HEK293 (cell line): ENCODE measurements around the gene CD69.

Source experiments
- CTCF ChIA-PET: fragments of 350-600 bp; formaldehyde crosslinking; extraction: SDS; loops from one replicate; lab custom pipeline; 2021; ENCODE audit warnings: antibody characterized with exemption; lab: Yijun Ruan, JAX
- POLR2A ChIA-PET: fragments of 300-600 bp; formaldehyde crosslinking; extraction: SDS; loops from one replicate; lab custom pipeline; 2020; ENCODE audit warnings: antibody characterized with exemption, inconsistent platforms; lab: Yijun Ruan, JAX
- H3K27ac ChIP-seq: fragments of 200-500 bp; sonication (Bioruptor generic); 2 replicates; pipeline ENCODE4 v1.5.1; 2014; ENCODE audit warnings: low read depth, low read length, control low read depth, inconsistent platforms; ENCODE audit errors: extremely low read depth
- H3K36me3 ChIP-seq, 2 experiments: fragments of 200-500 bp in 1 of 2; sonication (Bioruptor generic) in 1 of 2; 1 replicate in 1 of 2; 2 replicates in 1 of 2; pipeline ENCODE4 v1.5.1; 2014 to 2017; ENCODE audit warnings: inconsistent platforms in 2 of 2, low read length in 2 of 2; ENCODE audit not compliant: control insufficient read depth in 2 of 2, insufficient read depth in 1 of 2
- H3K4me1 ChIP-seq: fragments of 200-500 bp; sonication (Bioruptor generic); 2 replicates; pipeline ENCODE4 v1.5.1; 2014; ENCODE audit warnings: mild to moderate bottlenecking, low read length, inconsistent platforms; ENCODE audit not compliant: control insufficient read depth, insufficient read depth
- H3K4me3 ChIP-seq: 2 replicates; pipeline ENCODE4 v1.5.1; 2011; ENCODE audit warnings: low read depth, mild to moderate bottlenecking, control low read depth, low read length, moderate library complexity
- H3K9me3 ChIP-seq: fragments of 200-500 bp; sonication (Bioruptor generic); 2 replicates; pipeline ENCODE4 v1.5.1; 2014; ENCODE audit warnings: low read depth, low read length, inconsistent platforms; ENCODE audit not compliant: control insufficient read depth, insufficient read depth
- BCL11A ChIP-seq: fragments of 450-650 bp; formaldehyde crosslinking; IDR thresholded peaks from 2 replicates; pipeline ENCODE4 v1.5.1; 2016; ENCODE audit warnings: low read depth, missing biosample characterization, missing genetic modification characterization
- CTCF ChIP-seq: fragments of 450-650 bp; formaldehyde crosslinking; IDR thresholded peaks from 2 replicates; pipeline ENCODE4 v1.5.1; 2016; ENCODE audit warnings: missing biosample characterization, missing genetic modification characterization
- GLI2 ChIP-seq: fragments of 450-650 bp; formaldehyde crosslinking; IDR thresholded peaks from 2 replicates; pipeline ENCODE4; 2017; ENCODE audit warnings: missing biosample characterization, missing genetic modification characterization, low read depth, borderline replicate concordance
- KLF7 ChIP-seq: fragments of 450-650 bp; formaldehyde crosslinking; IDR thresholded peaks from 2 replicates; pipeline ENCODE4 v1.5.1; 2016; ENCODE audit warnings: missing biosample characterization, missing genetic modification characterization, borderline replicate concordance
- MZF1 ChIP-seq: fragments of 450-650 bp; formaldehyde crosslinking; IDR thresholded peaks from 2 replicates; pipeline ENCODE4 v1.5.1; 2017; ENCODE audit warnings: missing biosample characterization, missing genetic modification characterization, borderline replicate concordance
- RBAK ChIP-seq: fragments of 450-650 bp; formaldehyde crosslinking; IDR thresholded peaks from 2 replicates; pipeline ENCODE4 v1.5.1; 2016; ENCODE audit warnings: missing biosample characterization, missing genetic modification characterization
- REST ChIP-seq: fragments of 450-650 bp; formaldehyde crosslinking; IDR thresholded peaks from 2 replicates; pipeline ENCODE4 v1.5.1; 2016; ENCODE audit warnings: missing biosample characterization, missing genetic modification characterization
- WT1 ChIP-seq: fragments of 450-650 bp; formaldehyde crosslinking; IDR thresholded peaks from 2 replicates; pipeline ENCODE4 v1.5.1; 2016; ENCODE audit warnings: missing biosample characterization, missing genetic modification characterization
- ZNF202 ChIP-seq: fragments of 450-650 bp; formaldehyde crosslinking; IDR thresholded peaks from 2 replicates; pipeline ENCODE4 v1.5.1; 2016; ENCODE audit warnings: missing biosample characterization, missing genetic modification characterization, borderline replicate concordance
- ZNF266 ChIP-seq: fragments of 450-650 bp; formaldehyde crosslinking; IDR thresholded peaks from 2 replicates; pipeline ENCODE4 v1.5.1; 2016; ENCODE audit warnings: missing biosample characterization, missing genetic modification characterization, low read depth
- ZNF274 ChIP-seq, 2 experiments: fragments of 200-500 bp in 1 of 2; fragments of 450-650 bp in 1 of 2; sonication (Bioruptor generic) in 1 of 2; formaldehyde crosslinking in 1 of 2; IDR thresholded peaks; 2 replicates each; pipeline versions ENCODE4 v1.5.1 to v1.6.1; 2014 to 2016; ENCODE audit warnings: borderline replicate concordance in 1 of 2, inconsistent platforms in 1 of 2, low read length in 1 of 2, missing biosample characterization in 1 of 2, missing genetic modification characterization in 1 of 2
- ZNF302 ChIP-seq: fragments of 450-650 bp; formaldehyde crosslinking; IDR thresholded peaks from 2 replicates; pipeline ENCODE4 v1.5.1; 2016; ENCODE audit warnings: missing biosample characterization, missing genetic modification characterization, low read depth
- ZNF335 ChIP-seq: fragments of 450-650 bp; formaldehyde crosslinking; conservative IDR thresholded peaks from 2 replicates; pipeline ENCODE4 v1.5.1; 2016; ENCODE audit warnings: missing biosample characterization, missing genetic modification characterization
- ZNF391 ChIP-seq: fragments of 450-650 bp; formaldehyde crosslinking; IDR thresholded peaks from 2 replicates; pipeline ENCODE4 v1.5.1; 2016; ENCODE audit warnings: low read depth, missing biosample characterization, missing genetic modification characterization, borderline replicate concordance
- ZNF404 ChIP-seq: fragments of 450-650 bp; formaldehyde crosslinking; IDR thresholded peaks from 2 replicates; pipeline ENCODE4 v1.5.1; 2017; ENCODE audit warnings: missing biosample characterization, missing genetic modification characterization
- ZNF626 ChIP-seq: fragments of 450-650 bp; sonication (Bioruptor Pico); formaldehyde crosslinking; IDR thresholded peaks from 2 replicates; pipeline ENCODE4 v1.5.1; 2018; ENCODE audit warnings: missing biosample characterization, missing genetic modification characterization, inconsistent platforms
- ZNF692 ChIP-seq: fragments of 450-650 bp; formaldehyde crosslinking; IDR thresholded peaks from 2 replicates; pipeline ENCODE4 v1.5.1; 2016; ENCODE audit warnings: missing biosample characterization, missing genetic modification characterization
- ZNF76 ChIP-seq: fragments of 450-650 bp; formaldehyde crosslinking; IDR thresholded peaks from 2 replicates; pipeline ENCODE4; 2016; ENCODE audit warnings: low read depth, missing biosample characterization, missing genetic modification characterization, borderline replicate concordance
- ZNF830 ChIP-seq: fragments of 450-650 bp; IDR thresholded peaks from 2 replicates; pipeline ENCODE4 v1.5.0; 2018; ENCODE audit warnings: missing biosample characterization, missing genetic modification characterization, low read depth, mild to moderate bottlenecking, moderate library complexity
- ZNF843 ChIP-seq: fragments of 450-650 bp; formaldehyde crosslinking; IDR thresholded peaks from 2 replicates; pipeline ENCODE4 v1.5.1; 2016; ENCODE audit warnings: missing biosample characterization, missing genetic modification characterization
- ZSCAN4 ChIP-seq: fragments of 450-650 bp; formaldehyde crosslinking; IDR thresholded peaks from 2 replicates; pipeline ENCODE4 v1.5.1; 2017; ENCODE audit warnings: missing biosample characterization, missing genetic modification characterization

Gene CD69

GRCh38 chr12:9776781-9777180, 16.1 kb upstream of the CD69 start (continued):
- TF ChIP-seq ZNF266 (tag by site-specific recombination) (no peak), RBAK (tag by site-specific recombination) (no peak)

GRCh38 chr12:9773216-9773877, 12.6 kb upstream of the CD69 start:
- Histone ChIP-seq H3K36me3 (no peaks in the 10 kb centered on the region), H3K27ac (no peak overlapping the region)
- POLR2A ChIA-PET: no interaction called here
- TF ChIP-seq ZNF76 (tag by site-specific recombination) (no peak), ZNF404 (tag by site-specific recombination) (no peak), ZNF843 (tag by site-specific recombination) (no peak)
- TF ChIP-seq, all 188 proteins: peak for 0
- Histone ChIP-seq H3K9me3 (no peaks in the 10 kb centered on the region), H3K4me1 (no peaks in the 10 kb centered on the region), H3K4me3 (no peak overlapping the region)
- CTCF ChIA-PET: interaction anchor here (0.6 to 1.0 kb wide), 2 partner anchors 23 to 485 kb away, joined by 4 read pairs; no protein-coding TSS in a partner anchor

GRCh38 chr12:9763025-9763424, 2.3 kb upstream of the CD69 start:
- Histone ChIP-seq H3K36me3 (no peaks in the 10 kb centered on the region), H3K4me3 (no peak overlapping the region), H3K27ac (no peak overlapping the region), H3K4me1 (no peaks in the 10 kb centered on the region), H3K9me3 (no peaks in the 10 kb centered on the region)
- CTCF ChIA-PET: interaction anchor here (0.6 to 5.3 kb wide), 3 partner anchors 13 to 1025 kb away, joined by 3 to 46 read pairs (median 3); no protein-coding TSS in a partner anchor
- POLR2A ChIA-PET: no interaction called here
- TF ChIP-seq ZNF302 (tag by site-specific recombination) (no peak), ZNF626 (tag by site-specific recombination) (no peak), ZNF202 (tag by site-specific recombination) (no peak), REST (tag by site-specific recombination) (no peak), BCL11A (tag by site-specific recombination) (no peak), MZF1 (tag by site-specific recombination) (no peak), ZNF404 (tag by site-specific recombination) (no peak), ZNF391 (no peak), KLF7 (tag by site-specific recombination) (no peak), CTCF (no peak), GLI2 (tag by site-specific recombination) (no peak), WT1 (tag by site-specific recombination) (no peak), ZNF830 (tag by site-specific recombination) (no peak), ZNF335 (no peak), ZNF274 (IDR thresholded peaks at IDR 0.05; ENCODE audit: low read length) (no peak), ZNF274 (tag by site-specific recombination; IDR thresholded peaks at IDR 0.05; ENCODE audit: borderline replicate concordance) (no peak), ZSCAN4 (tag by site-specific recombination) (no peak), ZNF692 (no peak)
